Measurements from ENCODE around the gene HMGXB4.

HMGXB4 gene

DNA sequence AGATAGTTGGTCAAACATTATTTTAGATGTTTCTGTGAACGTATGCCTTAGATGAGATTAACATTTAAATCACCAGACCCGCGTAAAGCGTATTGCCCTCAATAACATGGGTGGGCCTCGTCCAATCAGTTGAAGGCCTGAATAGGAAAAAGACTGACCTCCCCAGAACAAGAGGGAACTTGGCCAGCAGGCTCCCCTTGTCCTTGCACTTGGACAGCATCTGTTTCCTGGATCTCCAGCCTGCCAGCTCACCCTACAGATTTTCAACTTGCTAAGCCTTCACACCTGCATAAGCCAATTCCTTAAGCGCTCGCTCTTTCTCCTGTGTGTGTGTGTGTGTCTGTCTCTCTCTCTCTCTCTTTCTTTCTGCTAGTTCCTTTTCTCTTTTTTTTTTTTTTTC, 50.6 kb downstream of the HMGXB4 start:
- DNase-seq (ENCODE audit: extremely low spot score, insufficient read length, low read depth): no peak
- no peak for FAIRE-seq

DNA sequence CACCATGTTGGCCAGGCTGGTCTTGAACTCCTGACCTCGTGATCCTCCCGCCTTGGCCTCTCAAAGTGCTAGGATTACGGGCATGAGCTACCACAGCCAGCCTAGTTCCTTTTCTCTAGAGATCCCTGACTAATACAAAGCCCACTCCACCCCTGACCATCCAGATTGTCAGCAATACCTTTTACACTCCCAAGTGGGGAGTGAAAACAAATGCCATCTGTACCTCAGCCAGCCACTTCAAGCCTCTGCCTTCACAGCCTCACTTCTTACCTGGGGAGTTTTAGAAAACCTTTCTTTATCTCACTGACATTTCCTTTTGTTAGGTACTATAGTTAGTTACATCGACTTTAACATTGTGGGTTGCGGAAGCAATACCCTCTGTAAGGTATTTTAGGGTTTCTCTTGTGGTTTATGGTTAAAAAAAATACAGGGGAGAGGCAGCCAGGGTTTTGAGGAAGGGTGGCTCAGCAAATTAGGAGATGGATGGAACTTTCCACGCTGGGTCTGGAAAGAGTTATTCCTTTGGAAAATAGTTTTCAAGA, 51.3 kb downstream of the HMGXB4 start:
- DNase-seq (ENCODE audit: extremely low spot score, insufficient read length, low read depth): no peak
- FAIRE-seq: peak; percentile 89

DNA sequence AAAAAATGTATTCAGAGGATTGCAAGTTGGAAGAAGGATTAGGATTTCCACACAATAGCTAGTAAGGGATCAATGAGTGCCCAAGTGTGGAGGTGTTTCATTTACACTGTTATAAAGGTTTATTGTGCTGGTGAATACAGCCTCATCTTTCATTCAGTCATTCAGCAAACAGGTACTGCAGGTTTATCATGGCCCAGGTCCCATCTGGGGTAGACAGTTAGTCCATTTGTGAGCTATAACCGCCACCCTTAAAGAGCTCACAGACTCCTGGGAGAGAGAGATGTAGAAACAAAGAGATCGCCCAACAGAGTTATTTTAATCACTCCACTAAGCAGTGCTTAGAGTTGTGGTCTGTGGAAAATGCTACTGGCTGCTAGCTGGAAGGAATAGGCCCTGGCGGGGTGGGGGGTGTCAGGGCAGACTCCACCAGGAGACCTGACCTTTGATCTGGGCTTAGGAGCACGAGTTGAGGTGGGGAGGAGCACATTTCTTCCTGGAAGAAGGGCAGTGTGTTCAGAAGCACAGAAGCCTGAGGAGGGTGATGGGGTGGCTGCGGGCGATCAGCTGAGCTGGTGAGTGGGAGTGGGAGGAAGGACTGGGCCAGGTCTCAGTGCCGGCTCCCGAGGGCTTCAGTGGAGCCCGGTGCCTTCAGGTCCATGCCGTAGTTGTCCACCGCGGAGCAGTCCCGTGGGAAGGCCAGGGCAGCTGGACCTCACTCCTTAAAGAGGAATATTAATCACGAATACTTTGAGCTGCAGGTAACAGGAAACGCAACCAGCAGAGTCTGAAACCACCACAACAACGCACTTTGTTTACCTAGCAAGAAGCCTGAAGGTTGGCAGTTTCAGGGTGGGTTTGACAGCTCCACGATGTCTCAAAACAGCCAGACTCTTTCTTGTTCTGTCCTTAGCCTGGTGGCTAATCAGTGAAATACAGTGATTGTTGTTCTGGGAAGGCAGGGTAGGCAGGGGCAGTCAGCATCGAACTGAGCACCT, 53.6 kb downstream of the HMGXB4 start:
- DNase-seq (ENCODE audit: extremely low spot score, insufficient read length, low read depth) (no peak), FAIRE-seq (peak; percentile 63)

DNA sequence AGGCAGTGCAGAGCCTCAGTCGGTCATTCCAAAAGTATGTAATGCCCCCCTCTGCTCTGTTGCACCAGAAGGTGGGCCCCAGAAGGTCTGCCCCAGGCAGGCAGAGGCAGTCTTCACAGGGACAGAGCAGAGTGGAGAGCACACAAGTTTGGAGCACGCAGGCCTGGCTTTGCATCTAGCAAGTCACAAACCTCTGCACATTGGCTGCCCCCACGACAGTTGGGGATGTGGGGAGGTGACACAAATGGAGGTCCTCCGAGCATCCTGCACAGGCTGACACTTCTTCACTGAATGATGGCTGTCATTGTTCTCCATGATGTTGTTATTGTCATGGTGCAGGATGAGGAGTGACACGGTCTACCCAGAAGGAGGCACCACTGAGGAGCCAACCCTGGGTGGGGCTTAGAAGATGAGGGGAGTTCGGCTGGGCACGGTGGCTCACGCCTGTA, 54.3 kb downstream of the HMGXB4 start:
- no peak for DNase-seq (ENCODE audit: extremely low spot score, insufficient read length, low read depth)
- no peak for FAIRE-seq

DNA sequence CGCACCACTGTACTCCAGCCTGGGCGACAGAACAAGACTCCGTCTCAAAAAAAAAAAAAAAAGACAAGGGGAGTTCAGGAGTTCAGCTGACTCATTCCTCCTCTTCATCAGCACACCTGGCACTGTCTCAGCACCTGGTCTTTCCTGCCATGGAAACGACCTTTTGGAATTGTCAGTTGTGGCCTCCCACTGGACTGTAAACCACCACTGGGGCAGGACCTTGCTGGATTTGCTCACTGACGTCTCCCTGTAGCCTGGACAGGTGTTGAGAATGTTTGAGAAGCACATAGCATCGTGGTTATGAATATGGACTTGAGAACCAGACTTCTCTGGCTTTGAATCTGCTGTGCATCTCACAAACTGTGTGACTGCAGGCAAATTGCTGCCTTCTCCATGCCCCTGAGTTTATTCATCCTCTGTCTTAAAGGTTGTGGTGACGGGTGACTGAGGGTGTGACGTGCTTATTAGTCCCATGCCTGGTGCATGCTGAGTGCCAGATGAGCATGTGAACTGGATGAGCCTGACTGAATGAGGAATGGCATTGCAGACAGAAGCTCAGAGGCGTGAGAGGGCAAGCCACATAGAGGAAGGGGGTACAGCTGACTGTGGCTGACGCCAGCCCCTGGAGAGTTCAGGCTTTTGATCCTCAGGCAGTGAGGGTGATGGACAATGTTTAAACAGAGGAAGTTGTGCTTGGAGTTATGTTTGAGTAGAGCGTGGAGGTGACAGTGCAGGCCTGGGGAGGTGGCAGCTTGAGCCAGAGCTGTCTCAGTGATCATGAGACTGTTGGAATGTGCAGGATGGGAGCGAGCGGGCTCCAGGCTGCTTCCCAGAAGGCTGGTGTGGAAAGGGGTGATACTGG, 55.1 kb downstream of the HMGXB4 start:
- FAIRE-seq: peak; percentile 59
- no peak for DNase-seq (ENCODE audit: extremely low spot score, insufficient read length, low read depth)

DNA sequence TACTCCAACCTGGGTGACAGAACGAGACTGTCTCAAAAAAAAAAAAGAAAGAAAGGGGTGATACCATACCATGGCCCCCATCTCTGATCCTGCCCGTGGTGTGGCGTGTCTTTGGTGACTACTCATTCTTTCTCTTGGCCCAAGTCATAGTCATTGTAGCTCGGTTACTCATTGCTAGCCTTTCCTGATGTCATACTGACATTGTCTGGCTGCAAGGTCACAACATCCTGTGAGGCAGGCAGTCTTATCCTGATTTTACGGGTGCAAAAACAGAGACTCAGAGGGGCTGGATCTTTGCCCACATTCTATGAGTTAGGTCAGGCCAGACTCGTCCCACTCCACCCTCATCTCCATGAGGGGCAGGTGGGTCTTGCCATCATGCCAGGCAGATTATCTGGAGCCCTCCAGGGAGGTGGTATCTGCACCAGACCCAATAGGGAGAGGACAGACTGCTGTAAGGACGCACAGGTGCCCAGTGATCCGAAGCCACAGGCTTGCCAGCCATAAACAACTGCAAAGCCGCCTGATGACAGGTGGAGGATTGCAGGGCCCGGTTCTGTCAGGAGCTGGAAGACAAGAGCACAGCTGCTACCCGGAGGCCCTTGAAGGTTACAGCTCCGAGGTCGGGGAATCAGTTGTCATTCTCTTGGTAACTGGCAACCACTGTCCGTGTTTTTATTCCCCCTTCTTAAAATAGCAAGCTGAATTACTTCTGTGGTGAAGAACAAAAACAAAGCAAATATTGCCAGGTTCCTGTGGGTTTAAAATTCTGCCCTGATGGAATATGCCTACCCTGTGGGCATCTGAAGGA, 56.2 kb downstream of the HMGXB4 start:
- no peak for DNase-seq (ENCODE audit: extremely low spot score, insufficient read length, low read depth)
- FAIRE-seq: peak; percentile 65

DNA sequence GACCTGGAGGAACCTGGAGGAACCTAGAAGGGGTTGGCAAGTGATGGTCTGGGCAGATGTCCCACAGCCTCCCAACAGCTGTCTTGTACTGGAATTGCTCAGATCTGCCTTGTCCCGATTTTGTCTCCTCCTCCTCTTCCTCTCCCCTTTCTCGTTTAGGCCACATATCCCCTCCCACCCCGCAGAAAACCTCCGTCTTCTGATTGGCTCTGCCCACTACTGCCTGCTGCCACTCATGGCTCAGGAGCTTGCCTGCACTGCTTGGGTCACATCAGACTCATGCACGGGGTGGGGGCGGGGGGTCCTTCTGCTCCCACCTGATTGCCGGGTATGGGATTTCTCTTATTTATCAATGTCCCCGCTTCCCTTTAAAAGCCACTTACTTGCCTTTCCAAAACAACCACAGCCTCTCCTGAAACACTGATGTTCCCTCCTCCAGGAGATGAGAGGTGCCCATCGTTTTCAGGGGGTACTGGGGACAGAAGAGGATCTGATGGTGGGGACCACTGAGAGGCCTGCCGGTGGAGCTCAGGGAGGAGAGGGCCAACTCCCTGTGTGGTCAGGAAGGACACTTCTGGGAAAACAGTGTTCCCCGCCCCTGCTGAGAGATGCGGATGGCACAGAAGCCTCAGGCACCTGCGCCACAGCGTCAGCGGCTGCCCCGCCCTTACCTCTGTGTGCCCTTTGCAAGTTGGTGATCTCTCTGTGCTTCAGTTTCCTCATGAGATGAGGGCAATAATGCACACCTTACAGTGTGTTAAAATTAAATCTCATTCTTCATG, 57.1 kb downstream of the HMGXB4 start:
- DNase-seq (ENCODE audit: extremely low spot score, insufficient read length, low read depth): no peak
- FAIRE-seq: no peak

DNA sequence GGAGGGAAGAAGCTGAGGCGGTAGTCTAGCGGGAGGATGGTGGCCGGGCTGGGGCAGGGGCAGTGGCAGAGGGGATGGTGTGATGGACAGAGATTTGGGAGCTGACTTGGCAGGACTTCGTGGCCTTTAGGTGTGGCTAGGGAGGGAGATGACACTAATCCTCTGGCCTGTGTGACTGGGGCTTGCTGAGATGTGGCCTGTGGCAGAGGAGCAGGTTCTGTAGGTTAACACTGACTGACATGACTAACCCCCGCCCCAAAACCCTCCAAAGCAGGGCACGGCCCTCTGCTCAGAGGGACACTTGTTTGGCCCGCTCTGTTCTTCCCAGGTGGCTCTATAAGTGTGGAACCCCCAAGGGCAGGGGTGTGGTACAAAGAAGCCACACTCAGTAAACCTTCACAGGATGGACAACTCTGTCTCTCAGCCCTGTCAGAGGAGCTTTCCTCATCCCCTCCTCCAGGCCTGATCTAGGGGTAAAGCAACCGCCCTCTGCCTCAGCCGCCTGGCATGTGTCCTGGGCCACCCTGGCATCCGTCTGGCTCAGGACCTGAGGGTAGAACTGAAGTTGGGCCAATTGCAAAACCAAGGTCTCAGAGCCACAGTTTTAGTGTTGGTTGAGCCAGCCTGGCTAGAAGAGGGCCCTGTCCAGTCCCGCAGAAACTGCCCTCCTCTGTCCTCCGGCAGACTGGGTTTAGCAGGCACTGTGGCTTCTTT, 58.0 kb downstream of the HMGXB4 start:
- no peak for DNase-seq (ENCODE audit: extremely low spot score, insufficient read length, low read depth)
- FAIRE-seq: no peak

DNA sequence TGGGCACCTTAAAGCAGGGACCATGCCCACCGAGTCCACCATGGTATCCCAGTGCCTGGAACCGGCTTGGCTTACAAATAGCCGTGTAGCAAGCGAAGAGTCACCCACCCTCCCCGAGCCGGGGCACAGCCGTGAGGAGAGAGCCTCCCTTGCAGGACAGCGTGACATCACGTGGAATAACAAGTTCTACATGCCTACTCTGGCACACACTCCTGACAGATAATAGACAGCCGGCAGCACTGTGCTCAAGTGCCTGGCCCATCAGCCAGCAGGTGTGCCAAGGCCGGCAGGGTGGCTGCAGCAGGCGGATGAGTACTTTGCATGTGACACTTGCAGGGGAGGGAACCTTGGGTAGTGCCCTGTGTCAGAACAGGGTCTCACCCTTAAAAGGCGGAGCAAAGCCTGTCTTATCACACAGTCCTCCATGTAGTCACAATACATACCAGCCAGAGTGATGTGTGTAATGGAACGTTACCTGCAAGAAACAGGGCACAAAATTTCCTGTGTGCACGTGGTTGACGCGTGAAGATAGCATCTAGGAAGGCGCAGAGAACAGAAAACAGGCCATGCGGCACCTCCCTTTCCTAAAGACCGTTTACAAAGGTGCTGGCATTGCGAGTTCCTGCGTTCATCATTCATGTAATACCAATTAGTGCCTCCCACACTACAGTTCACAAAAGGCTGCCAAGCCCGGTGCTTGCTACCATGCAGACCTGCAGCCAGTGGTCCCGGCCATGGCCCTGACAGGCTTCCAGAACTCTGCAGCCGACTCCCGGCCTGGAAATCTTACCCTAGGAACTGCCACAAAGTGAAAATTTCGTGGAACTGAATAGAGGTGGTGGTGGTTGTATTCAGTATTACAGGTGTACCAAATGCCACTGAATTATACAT, 58.8 kb downstream of the HMGXB4 start:
- no peak for DNase-seq (ENCODE audit: extremely low spot score, insufficient read length, low read depth)
- FAIRE-seq: no peak

DNA sequence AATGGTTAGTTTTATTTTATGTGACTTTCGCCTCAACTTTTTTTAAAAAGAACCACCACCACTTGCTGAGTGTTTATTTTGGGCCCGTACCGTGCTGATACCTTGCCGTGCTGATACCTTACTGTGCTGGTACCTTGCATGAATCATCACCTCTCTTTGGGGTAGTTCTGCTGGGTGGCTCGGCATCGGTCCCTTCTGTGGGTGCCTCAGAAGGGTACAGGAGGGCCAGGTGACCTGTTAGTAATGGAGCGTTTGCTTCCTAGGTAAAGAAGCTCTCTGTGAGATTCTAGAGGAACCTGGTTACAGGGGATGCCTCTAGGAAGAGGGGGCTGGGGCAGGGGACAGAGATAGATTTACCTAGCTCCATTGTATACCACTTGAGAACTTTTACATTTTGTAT, 59.5 kb downstream of the HMGXB4 start:
- no peak for FAIRE-seq
- DNase-seq (ENCODE audit: extremely low spot score, insufficient read length, low read depth): no peak

DNA sequence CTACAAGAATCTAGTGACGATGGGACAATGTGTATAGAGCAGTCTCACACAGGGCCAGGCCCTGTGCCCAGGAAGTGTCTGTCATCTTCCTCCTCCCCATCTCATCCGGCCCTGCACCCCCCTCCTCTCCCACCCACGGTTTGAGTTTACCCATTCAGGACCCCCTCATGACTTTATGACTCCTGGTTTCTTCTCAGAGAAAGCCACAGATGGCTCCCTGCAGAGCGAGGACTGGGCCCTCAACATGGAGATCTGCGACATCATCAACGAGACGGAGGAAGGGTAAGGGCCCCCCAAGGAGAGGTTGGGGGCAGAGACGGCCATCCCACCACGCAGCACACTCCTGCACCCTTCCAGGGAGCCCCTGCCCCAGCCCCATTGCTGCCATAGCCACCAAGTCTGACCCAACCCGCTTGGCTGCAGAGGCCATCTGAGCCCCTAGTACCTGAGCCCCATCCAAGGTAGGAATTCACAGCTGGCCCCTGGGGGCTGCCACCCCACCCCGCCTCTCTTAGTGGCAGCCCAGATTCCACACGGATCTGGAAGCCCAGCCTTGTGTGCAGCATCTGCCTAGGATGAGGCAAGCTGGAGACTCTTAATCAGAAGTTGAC, 60.5 kb downstream of the HMGXB4 start:
- DNase-seq (ENCODE audit: extremely low spot score, insufficient read length, low read depth) (no peak), FAIRE-seq (no peak)

DNA sequence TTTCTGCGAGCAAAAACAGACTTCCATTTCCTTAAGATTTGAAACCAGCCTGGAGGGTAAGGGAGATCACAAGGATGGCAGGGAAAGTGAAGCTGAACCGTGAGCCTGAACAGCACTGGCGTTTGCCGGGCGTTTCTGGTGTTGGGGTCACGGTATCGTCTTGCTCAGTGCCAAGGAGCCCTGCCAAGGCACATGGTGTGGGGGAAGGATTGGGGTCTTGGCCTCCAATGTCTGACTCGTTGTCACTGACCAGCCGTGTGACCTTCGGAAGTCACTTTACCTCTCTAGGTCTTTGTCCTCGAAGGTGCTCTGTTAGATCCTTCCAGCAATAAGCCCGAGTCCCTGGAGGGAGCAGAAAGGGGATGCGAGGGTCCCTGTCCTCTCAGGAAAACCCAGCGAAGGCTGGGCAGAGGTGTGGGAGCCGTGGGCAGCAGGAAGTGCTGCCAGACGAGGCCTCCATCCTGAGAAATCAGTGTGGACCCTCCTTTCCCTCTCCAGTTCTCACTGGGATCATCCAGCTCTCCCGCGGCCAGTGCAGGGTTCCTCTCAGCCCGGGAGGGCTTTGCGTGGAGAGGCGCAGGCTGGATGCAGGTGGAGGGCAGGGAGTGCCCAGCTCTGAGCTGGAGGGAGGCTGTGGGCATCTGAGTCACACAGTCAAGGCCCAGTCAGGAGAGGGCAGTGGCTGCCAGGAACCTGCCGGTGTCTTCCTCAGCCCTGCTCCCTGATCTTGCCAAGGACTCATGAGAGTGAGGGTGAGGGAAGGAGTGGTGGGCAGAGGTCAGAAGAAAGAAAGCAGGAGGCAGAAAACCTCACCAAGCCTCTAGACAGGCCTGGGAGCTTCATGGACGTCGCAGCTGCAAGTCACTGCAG, 61.3 kb downstream of the HMGXB4 start:
- no peak for FAIRE-seq
- DNase-seq (ENCODE audit: extremely low spot score, insufficient read length, low read depth): no peak

DNA sequence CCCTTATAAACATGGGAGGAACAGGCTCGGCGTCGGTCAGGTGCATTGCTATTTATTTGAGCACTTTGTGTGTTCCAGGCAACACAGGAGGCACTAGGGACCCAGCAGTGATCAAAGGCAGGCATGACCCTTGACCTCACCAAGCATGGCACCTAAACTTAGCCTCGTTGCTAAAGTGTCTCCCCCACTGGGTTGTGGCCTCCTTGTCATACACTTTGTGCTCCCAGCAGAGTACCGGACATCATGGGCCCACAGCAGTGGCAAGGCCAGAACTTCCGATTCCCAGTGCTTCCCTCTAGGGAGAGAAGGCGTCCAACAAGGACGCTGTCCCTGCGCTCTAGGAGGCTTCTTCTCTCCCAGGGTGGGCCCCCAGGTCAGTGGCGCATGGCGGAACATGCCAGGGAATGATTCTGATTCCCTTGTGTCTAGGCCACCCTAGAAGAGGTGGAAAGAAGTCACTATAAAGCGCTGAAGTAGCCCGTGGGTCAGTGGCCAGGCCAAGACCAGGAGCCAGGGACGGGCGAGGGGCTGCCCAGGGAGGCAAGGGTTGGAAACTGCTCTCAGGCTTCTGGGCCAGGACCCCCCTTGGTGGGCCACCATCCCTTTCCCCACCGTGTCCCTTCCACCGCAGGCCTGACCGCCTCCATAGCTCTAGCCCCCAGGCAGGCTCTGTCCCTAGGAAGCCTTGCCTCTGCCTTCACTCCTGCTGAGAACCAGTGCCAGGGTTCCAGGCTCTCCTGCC, 62.1 kb downstream of the HMGXB4 start:
- no peak for DNase-seq (ENCODE audit: extremely low spot score, insufficient read length, low read depth)
- no peak for FAIRE-seq

DNA sequence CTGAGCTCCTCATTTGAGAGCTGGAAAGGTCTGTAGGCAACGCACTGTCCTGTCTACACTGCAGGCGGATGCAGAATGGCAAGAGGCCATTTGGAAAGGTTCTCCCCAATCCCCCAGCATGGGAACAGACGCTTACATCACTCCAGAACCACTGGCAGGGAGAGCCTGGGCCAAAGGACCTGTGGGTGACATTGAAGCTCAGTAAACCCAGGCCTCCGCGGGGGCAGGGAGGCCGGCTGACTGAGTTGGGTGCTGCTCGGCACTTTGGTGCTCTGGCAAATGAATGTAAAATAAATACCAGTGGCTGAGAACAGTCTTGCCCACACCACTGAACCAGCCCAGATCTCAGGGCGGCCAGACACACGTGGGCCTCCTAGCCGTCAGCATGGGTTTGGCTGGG, 64.8 kb downstream of the HMGXB4 start:
- FAIRE-seq: no peak
- no peak for DNase-seq (ENCODE audit: extremely low spot score, insufficient read length, low read depth)

DNA sequence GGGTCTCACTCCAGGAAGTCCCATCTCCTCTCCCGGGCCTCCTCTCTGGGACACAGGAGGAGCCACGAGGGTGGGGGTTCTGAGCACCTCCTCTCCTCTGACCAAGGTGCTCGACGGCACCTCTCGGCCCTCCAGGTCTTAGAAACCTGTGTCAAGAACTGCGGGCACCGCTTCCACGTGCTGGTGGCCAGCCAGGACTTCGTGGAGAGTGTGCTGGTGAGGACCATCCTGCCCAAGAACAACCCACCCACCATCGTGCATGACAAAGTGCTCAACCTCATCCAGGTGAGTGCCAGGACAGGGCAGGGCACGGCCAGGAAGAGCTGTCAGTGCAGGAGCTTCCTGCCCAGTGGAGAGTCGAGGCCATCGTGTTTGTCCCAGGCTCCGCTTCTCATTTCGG, 65.6 kb downstream of the HMGXB4 start:
- DNase-seq (ENCODE audit: extremely low spot score, insufficient read length, low read depth) (no peak), FAIRE-seq (no peak)

All from GM18507 (cell line).